ENCODE measurements around the gene PTPRU. TPM values are rescaled to one million over a fixed set of nuclear protein-coding genes. Genes with fewer than 3 reads are reported as not detected.
A peak's percentile ranks its signal among the peaks of the same experiment; 100 is the strongest.

PTPRU gene
- total RNA-seq, 1 donor: 9.4 TPM

- Histone ChIP-seq H3K9me3 (ENCODE audit: low read depth, low read length) (no peaks in the 10 kb centered on the region), H3K4me2 (ENCODE audit: insufficient read depth, low read length) (no peak overlapping the region), H3K27ac (ENCODE audit: low read depth, low read length) (no peak overlapping the region), H3K4me1 (ENCODE audit: insufficient read depth, low read length) (no peaks in the 10 kb centered on the region), H3K79me2 (ENCODE audit: insufficient read depth, low read length) (no peaks in the 10 kb centered on the region), H3K36me3 (ENCODE audit: insufficient read depth, low read length) (no peaks in the 10 kb centered on the region), H3K27me3 (ENCODE audit: insufficient read depth, low read length) (peaks cover 15% of the 10 kb centered on the region), H3K4me3 (ENCODE audit: insufficient read depth, low read length) (no peak overlapping the region), H4K20me1 (ENCODE audit: insufficient read depth, low read length) (no peaks in the 10 kb centered on the region), H2AFZ (ENCODE audit: low read length) (no peak overlapping the region)
- no peak for TF ChIP-seq CTCF (IDR thresholded peaks at IDR 0.05; ENCODE audit: extremely low read depth, low read depth, low read length)
- peak; percentile 13 for DNase-seq (ENCODE audit: insufficient read length, low spot score, missing footprints)
Observed at GRCh38 chr1:29331729-29332128, 95.4 kb downstream of the PTPRU start.

GRCh38 chr1:29332204-29332603 lies 95.9 kb downstream of the PTPRU start:
- TF ChIP-seq CTCF (IDR thresholded peaks at IDR 0.05; ENCODE audit: extremely low read depth, low read depth, low read length): peak; percentile 43
- H3K4me2 ChIP-seq (ENCODE audit: insufficient read depth, low read length): no peak overlapping the region
- H3K36me3 ChIP-seq (ENCODE audit: insufficient read depth, low read length): no peaks in the 10 kb centered on the region
- no peak overlapping the region for H3K4me3 ChIP-seq (ENCODE audit: insufficient read depth, low read length)
- no peaks in the 10 kb centered on the region for H3K79me2 ChIP-seq (ENCODE audit: insufficient read depth, low read length)
- H3K9me3 ChIP-seq (ENCODE audit: low read depth, low read length): no peaks in the 10 kb centered on the region
- H4K20me1 ChIP-seq (ENCODE audit: insufficient read depth, low read length): no peaks in the 10 kb centered on the region
- H3K4me1 ChIP-seq (ENCODE audit: insufficient read depth, low read length): no peaks in the 10 kb centered on the region
- H3K27ac ChIP-seq (ENCODE audit: low read depth, low read length): no peak overlapping the region
- peak; percentile 56 for DNase-seq (ENCODE audit: insufficient read length, low spot score, missing footprints)
- no peak overlapping the region for H2AFZ ChIP-seq (ENCODE audit: low read length)
- H3K27me3 ChIP-seq (ENCODE audit: insufficient read depth, low read length): peaks cover 19% of the 10 kb centered on the region

- no peaks in the 10 kb centered on the region for H4K20me1 ChIP-seq (ENCODE audit: insufficient read depth, low read length)
- H3K36me3 ChIP-seq (ENCODE audit: insufficient read depth, low read length): no peaks in the 10 kb centered on the region
- H3K27me3 ChIP-seq (ENCODE audit: insufficient read depth, low read length): peaks cover 19% of the 10 kb centered on the region
- no peak for TF ChIP-seq CTCF (IDR thresholded peaks at IDR 0.05; ENCODE audit: extremely low read depth, low read depth, low read length)
- H3K4me2 ChIP-seq (ENCODE audit: insufficient read depth, low read length): no peak overlapping the region
- no peak overlapping the region for H3K27ac ChIP-seq (ENCODE audit: low read depth, low read length)
- no peak overlapping the region for H2AFZ ChIP-seq (ENCODE audit: low read length)
- no peaks in the 10 kb centered on the region for H3K79me2 ChIP-seq (ENCODE audit: insufficient read depth, low read length)
- H3K9me3 ChIP-seq (ENCODE audit: low read depth, low read length): no peaks in the 10 kb centered on the region
- H3K4me3 ChIP-seq (ENCODE audit: insufficient read depth, low read length): no peak overlapping the region
- peak; percentile 59 for DNase-seq (ENCODE audit: insufficient read length, low spot score, missing footprints)
- no peaks in the 10 kb centered on the region for H3K4me1 ChIP-seq (ENCODE audit: insufficient read depth, low read length)
Observed at GRCh38 chr1:29333008-29333407, 96.7 kb downstream of the PTPRU start.

- Histone ChIP-seq H3K36me3 (ENCODE audit: insufficient read depth, low read length) (no peaks in the 10 kb centered on the region), H3K4me1 (ENCODE audit: insufficient read depth, low read length) (no peaks in the 10 kb centered on the region), H3K27ac (ENCODE audit: low read depth, low read length) (no peak overlapping the region), H3K27me3 (ENCODE audit: insufficient read depth, low read length) (peaks cover 25% of the 10 kb centered on the region), H3K9me3 (ENCODE audit: low read depth, low read length) (no peaks in the 10 kb centered on the region), H3K4me2 (ENCODE audit: insufficient read depth, low read length) (no peak overlapping the region), H4K20me1 (ENCODE audit: insufficient read depth, low read length) (no peaks in the 10 kb centered on the region), H2AFZ (ENCODE audit: low read length) (no peak overlapping the region), H3K79me2 (ENCODE audit: insufficient read depth, low read length) (no peaks in the 10 kb centered on the region), H3K4me3 (ENCODE audit: insufficient read depth, low read length) (no peak overlapping the region)
- TF ChIP-seq CTCF (IDR thresholded peaks at IDR 0.05; ENCODE audit: extremely low read depth, low read depth, low read length): no peak
- no peak for DNase-seq (ENCODE audit: insufficient read length, low spot score, missing footprints)
Observed at GRCh38 chr1:29335573-29335972, 99.3 kb downstream of the PTPRU start.

Data from osteoblast (primary cell).